HUES64 (cell line): ENCODE results near the gene GSTM4.

Experiments
- H3K27ac ChIP-seq: 2 replicates; pipeline ENCODE4 v1.7.0; 2013; ENCODE audit warnings: low read depth, low read length, inconsistent platforms
- H3K27me3 ChIP-seq: 2 replicates; pipeline ENCODE4 v1.6.1; 2013; ENCODE audit warnings: mild to moderate bottlenecking, low read length; ENCODE audit not compliant: insufficient read depth
- H3K36me3 ChIP-seq: 2 replicates; pipeline ENCODE4 v1.6.1; 2013; ENCODE audit warnings: mild to moderate bottlenecking, low read length; ENCODE audit not compliant: insufficient read depth
- H3K4me1 ChIP-seq: 2 replicates; pipeline ENCODE4 v1.6.1; 2013; ENCODE audit warnings: mild to moderate bottlenecking, low read length, moderate library complexity; ENCODE audit not compliant: insufficient read depth
- H3K4me3 ChIP-seq: 2 replicates; pipeline ENCODE4 v1.5.1; 2013; ENCODE audit warnings: mild to moderate bottlenecking, low read length, moderate library complexity
- H3K9ac ChIP-seq: 2 replicates; pipeline ENCODE4 v1.6.1; 2013; ENCODE audit warnings: mild to moderate bottlenecking, low read depth, low read length
- H3K9me3 ChIP-seq: 2 replicates; pipeline ENCODE4 v1.6.1; 2013; ENCODE audit warnings: low read depth, low read length; ENCODE audit not compliant: insufficient read depth
- WGBS: fragments of 150-250, 120-280 bp; methylation state at CpG from one replicate; pipeline ENCODE4 v1.1.7; 2013; ENCODE audit warnings: missing lambda C conversion rate; 5-methylcytosine and 5-hydroxymethylcytosine counted together

The GSTM4 gene

GRCh38 chr1:109619576-109620400 is 36.1 kb upstream of the GSTM4 start, which contains the start of the genes AMPD2 and GNAT2:
Gene AMPD2 (plus strand): TSS chr1:109619837. CDS start chr1:109621176, 1,339 bp downstream.
Gene GNAT2 (minus strand): TSS chr1:109619616. CDS start chr1:109612870, 6,746 bp downstream.
- H3K9me3 ChIP-seq = no peaks in the 10 kb centered on the region
- under 1% methylated on average over 47 of the region's 47 CpGs for WGBS
- H3K9ac ChIP-seq = peak within 1 kb of the TSS; percentile 78
- no peaks in the 10 kb centered on the region for H3K27me3 ChIP-seq
- no peaks in the 10 kb centered on the region for H3K36me3 ChIP-seq
- H3K27ac ChIP-seq = peak within 1 kb of the TSS; percentile 40; the same call in 1 of the 2 replicates
- peaks cover 31% of the 10 kb centered on the region for H3K4me1 ChIP-seq
- H3K4me3 ChIP-seq = peak within 1 kb of the TSS; percentile 85

- peaks cover 31% of the 10 kb centered on the region for H3K4me1 ChIP-seq
- H3K27me3 ChIP-seq = no peaks in the 10 kb centered on the region
- H3K9ac ChIP-seq = peak overlapping the region; percentile 78
- H3K27ac ChIP-seq = peak overlapping the region; percentile 40; the same call in 1 of the 2 replicates
- H3K9me3 ChIP-seq = no peaks in the 10 kb centered on the region
- no peaks in the 10 kb centered on the region for H3K36me3 ChIP-seq
- WGBS = 2% methylated on average over 9 of the region's 9 CpGs
- H3K4me3 ChIP-seq = peak overlapping the region; percentile 85
These were observed 35.5 kb upstream of the GSTM4 start for GRCh38 chr1:109620401-109620791.

GRCh38 chr1:109620841-109621286 is 35.0 kb upstream of the GSTM4 start:
- under 1% methylated on average over 16 of the region's 18 CpGs for WGBS
- no peaks in the 10 kb centered on the region for H3K27me3 ChIP-seq
- peak overlapping the region; percentile 78; the same call in 1 of the 2 replicates for H3K9ac ChIP-seq
- no peak overlapping the region; the same call in 1 of the 2 replicates for H3K27ac ChIP-seq
- H3K36me3 ChIP-seq = 0 out of 2 replicates have a peak, but pooled peaks cover 3% of the 10 kb centered on the region
- peak overlapping the region; percentile 85 for H3K4me3 ChIP-seq
- no peaks in the 10 kb centered on the region for H3K9me3 ChIP-seq
- peaks cover 34% of the 10 kb centered on the region for H3K4me1 ChIP-seq

- Histone ChIP-seq H3K36me3 (0 out of 2 replicates have a peak, but pooled peaks cover 4% of the 10 kb centered on the region), H3K27ac (no peak overlapping the region), H3K27me3 (no peaks in the 10 kb centered on the region), H3K4me3 (peak overlapping the region; percentile 85), H3K9ac (no peak overlapping the region), H3K4me1 (peaks cover 34% of the 10 kb centered on the region), H3K9me3 (no peaks in the 10 kb centered on the region)
- 74% methylated on average over 13 of the region's 13 CpGs for WGBS
These were observed 34.3 kb upstream of the GSTM4 start for GRCh38 chr1:109621379-109622136.

- H3K27ac ChIP-seq = no peak overlapping the region
- 93% methylated on average over 11 of the region's 11 CpGs for WGBS
- no peak overlapping the region for H3K4me3 ChIP-seq
- H3K4me1 ChIP-seq = peaks cover 26% of the 10 kb centered on the region
- H3K9me3 ChIP-seq = no peaks in the 10 kb centered on the region
- H3K27me3 ChIP-seq = no peaks in the 10 kb centered on the region
- no peak overlapping the region for H3K9ac ChIP-seq
- peaks cover 8% of the 10 kb centered on the region for H3K36me3 ChIP-seq
These were observed 33.6 kb upstream of the GSTM4 start for GRCh38 chr1:109622137-109622892.

GRCh38 chr1:109622895-109623294 is 33.0 kb upstream of the GSTM4 start:
- peaks cover 21% of the 10 kb centered on the region for H3K4me1 ChIP-seq
- no peaks in the 10 kb centered on the region for H3K9me3 ChIP-seq
- H3K36me3 ChIP-seq = peaks cover 14% of the 10 kb centered on the region
- no peak overlapping the region for H3K27ac ChIP-seq
- WGBS = 95% methylated on average over 3 of the region's 3 CpGs
- no peaks in the 10 kb centered on the region for H3K27me3 ChIP-seq
- no peak overlapping the region for H3K4me3 ChIP-seq
- H3K9ac ChIP-seq = no peak overlapping the region

GRCh38 chr1:109623601-109624161 is 32.2 kb upstream of the GSTM4 start:
- peaks cover 18% of the 10 kb centered on the region for H3K4me1 ChIP-seq
- H3K27me3 ChIP-seq = no peaks in the 10 kb centered on the region
- H3K27ac ChIP-seq = no peak overlapping the region
- no peaks in the 10 kb centered on the region for H3K9me3 ChIP-seq
- peaks cover 22% of the 10 kb centered on the region for H3K36me3 ChIP-seq
- WGBS = 92% methylated on average over 10 of the region's 11 CpGs
- H3K4me3 ChIP-seq = no peak overlapping the region
- H3K9ac ChIP-seq = no peak overlapping the region

- Histone ChIP-seq H3K27ac (no peak overlapping the region), H3K4me1 (peaks cover 11% of the 10 kb centered on the region), H3K4me3 (no peak overlapping the region), H3K9ac (no peak overlapping the region), H3K9me3 (no peaks in the 10 kb centered on the region), H3K27me3 (no peaks in the 10 kb centered on the region), H3K36me3 (peaks cover 29% of the 10 kb centered on the region)
- WGBS = 92% methylated on average over 17 of the region's 17 CpGs
These were observed 31.5 kb upstream of the GSTM4 start for GRCh38 chr1:109624201-109625010.

- 0 out of 2 replicates have a peak overlapping the region, but pooled peaks have one; percentile 13 for H3K9ac ChIP-seq
- WGBS = 84% methylated on average over 16 of the region's 16 CpGs
These were observed 30.7 kb upstream of the GSTM4 start for GRCh38 chr1:109625176-109625575.

More at GRCh38 chr1:109625176-109625575, 30.7 kb upstream of the GSTM4 start:
- Histone ChIP-seq H3K27me3 (no peaks in the 10 kb centered on the region), H3K9me3 (no peaks in the 10 kb centered on the region), H3K27ac (no peak overlapping the region), H3K4me1 (peaks cover 10% of the 10 kb centered on the region; the same call in 1 of the 2 replicates), H3K4me3 (no peak overlapping the region), H3K36me3 (peaks cover 34% of the 10 kb centered on the region)
